ENCODE results near the gene NKAIN4. TPM values are rescaled to one million over a fixed set of nuclear protein-coding genes. Genes with fewer than 3 reads are reported as not detected.

NKAIN4 gene
- total and polyA plus RNA-seq, 12 donors, result 0.15 to 2.8 (median 0.36) TPM; not detected in 6

- Histone ChIP-seq H3K4me1 (replicated peaks in 1 of 2) (no peaks in the 10 kb centered on the region), H3K9me3 (replicated peaks in 1 of 3) (no peaks in the 10 kb centered on the region), H3K27ac (no peak overlapping the region), H3K36me3 (replicated peaks in 1 of 2) (peaks cover 0 to 15% of the 10 kb centered on the region in 2 donors), H3K27me3 (no peaks in the 10 kb centered on the region), H3K4me3 (no peak overlapping the region)
- TF ChIP-seq CTCF (IDR thresholded peaks at IDR 0.05), result no peak
- 79 to 89% (median 85%) methylated on average over 3 to 14 of the region's 14 CpGs for WGBS, 4 donors
- intact Hi-C loops (cut with DNase I), result no loop called here
- DNase-seq, result no peak
Measured at GRCh38 chr20:63191400-63191799, 62.9 kb downstream of the NKAIN4 start.

- DNase-seq, result no peak
- TF ChIP-seq CTCF (IDR thresholded peaks at IDR 0.05) (no peak), POLR2A (IDR thresholded peaks at IDR 0.05) (no peak)
- no peak overlapping the region for H3K27ac ChIP-seq
- H3K4me1 ChIP-seq (replicated peaks in 1 of 2), result no peaks in the 10 kb centered on the region
- intact Hi-C loops (cut with DNase I), result no loop called here
- peaks cover 0 to 11% of the 10 kb centered on the region in 2 donors for H3K36me3 ChIP-seq (replicated peaks in 1 of 2)
- no peak overlapping the region for H3K4me3 ChIP-seq
- no peaks in the 10 kb centered on the region for H3K9me3 ChIP-seq (replicated peaks in 1 of 3)
- H3K27me3 ChIP-seq, result no peaks in the 10 kb centered on the region
- 88 to 100% (median 91%) methylated on average over 2 to 20 of the region's 20 CpGs for WGBS, 4 donors
Measured at GRCh38 chr20:63190828-63191227, 63.4 kb downstream of the NKAIN4 start.

MicroRNAs within 50 kb of the gene (microRNA counts, 767-probe panel; counts per million panel counts)
- 0 counts per million in 2 donors for microRNA hsa-miR-3196

Small RNA genes lying within 50 kb of the gene (microRNA-seq; reads per million reads assigned to microRNA genes)
- gene MIR3196, result 0 reads per million in 3 donors
- 0 to 1.1 (median 0) reads per million in 3 donors for gene MIR4326

Small RNA genes lying within 50 kb of the gene (small RNA-seq; reads per million reads assigned to genes)
- gene MIR3196 (0 reads per million in 2 donors), gene MIR4326 (0.17 to 0.47 reads per million in 2 donors)

Other genes starting within 250 kb of the NKAIN4 start
- gene BHLHE23, start 247.5 kb downstream of the NKAIN4 start, total RNA-seq, result not detected
- gene BHLHE23, start 247.5 kb downstream of the NKAIN4 start, polyA plus RNA-seq, result not detected
- gene YTHDF1, start 38.3 kb downstream of the NKAIN4 start, total RNA-seq, result 10 to 100 TPM; 18.1 to 41.9 (median 33.0) TPM
- 10 to 100 TPM; 27.6 to 38.0 (median 29.9) TPM for gene YTHDF1, start 38.3 kb downstream of the NKAIN4 start, polyA plus RNA-seq
- 100 to 1,000 TPM in 1 of 9 donors, 1 to 10 TPM in 3, under 1 TPM in 1, not detected in 4; 0.28 to 117 (median 1.1) TPM for gene BIRC7, start 18.6 kb downstream of the NKAIN4 start, total RNA-seq
- 1 to 10 TPM in 1 of 3 donors, under 1 TPM in 1, not detected in 1; 0.81 to 1.2 TPM for gene BIRC7, start 18.6 kb downstream of the NKAIN4 start, polyA plus RNA-seq
- gene ARFGAP1, start 18.4 kb upstream of the NKAIN4 start, total RNA-seq, result 10 to 100 TPM; 13.0 to 94.8 (median 61.3) TPM
- gene ARFGAP1, start 18.4 kb upstream of the NKAIN4 start, polyA plus RNA-seq, result 100 to 1,000 TPM in 2 of 3 donors, 10 to 100 TPM in 1; 17.0 to 286 (median 123) TPM
- under 1 TPM in 4 of 9 donors, not detected in 5; 0.09 to 0.39 (median 0.14) TPM for gene COL20A1, start 38.7 kb upstream of the NKAIN4 start, total RNA-seq
- gene COL20A1, start 38.7 kb upstream of the NKAIN4 start, polyA plus RNA-seq, result under 1 TPM in 2 of 3 donors, not detected in 1; 0.34 to 0.97 TPM
- gene CHRNA4, start 106.9 kb upstream of the NKAIN4 start, total RNA-seq, result under 1 TPM in 4 of 9 donors, not detected in 5; 0.06 to 0.57 (median 0.28) TPM
- gene CHRNA4, start 106.9 kb upstream of the NKAIN4 start, polyA plus RNA-seq, result under 1 TPM; 0.20 to 0.32 (median 0.26) TPM
- 10 to 100 TPM in 2 of 9 donors, 1 to 10 TPM in 2, under 1 TPM in 2, not detected in 3; 0.69 to 19.0 (median 7.1) TPM for gene KCNQ2, start 218.2 kb upstream of the NKAIN4 start, total RNA-seq
- 10 to 100 TPM; 10.3 to 81.6 (median 11.8) TPM for gene KCNQ2, start 218.2 kb upstream of the NKAIN4 start, polyA plus RNA-seq
- 100 to 1,000 TPM in 5 of 9 donors, 10 to 100 TPM in 4; 59.5 to 407 (median 127) TPM for gene EEF1A2, start 244.6 kb upstream of the NKAIN4 start, total RNA-seq
- 100 to 1,000 TPM in 2 of 3 donors, 10 to 100 TPM in 1; 76.8 to 159 (median 151) TPM for gene EEF1A2, start 244.6 kb upstream of the NKAIN4 start, polyA plus RNA-seq

All from adrenal gland (tissue), 12 donors.